Stimulated activated CD4-positive, alpha-beta T cell treated with anti-CD3 and anti-CD28 coated beads, Interleukin-1b, Interleukin-23, amount 100 ng/mL, for 4 hours (primary cell): ENCODE data around the gene GTF2A1.

Source experiments
- DNase-seq, 2 donors: peaks; one replicate each; pipeline ENCODE4 v3.0.0-alpha.2; 2020; ENCODE audit warnings: low read depth in 2 of 2

Gene GTF2A1

DNA sequence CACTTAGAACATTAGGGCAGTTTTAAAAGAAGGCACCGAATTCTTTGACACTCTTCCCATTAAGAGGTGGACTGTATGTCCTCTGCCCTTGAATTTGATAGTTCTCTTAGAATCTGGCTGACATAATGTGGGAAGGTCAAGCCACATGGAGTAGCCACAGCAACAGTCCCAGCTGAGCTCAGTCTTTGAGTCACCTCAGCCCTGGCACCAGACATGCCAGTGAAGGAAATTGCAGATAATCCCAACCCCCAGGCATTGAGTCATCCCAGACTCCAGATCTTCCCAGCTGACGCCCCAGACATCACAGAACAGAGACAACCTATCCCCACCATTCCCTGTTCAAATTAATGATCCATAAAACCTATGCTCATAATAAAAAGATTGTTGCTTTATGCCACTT, 83.4 kb downstream of the GTF2A1 start:
- no peak for DNase-seq

DNA sequence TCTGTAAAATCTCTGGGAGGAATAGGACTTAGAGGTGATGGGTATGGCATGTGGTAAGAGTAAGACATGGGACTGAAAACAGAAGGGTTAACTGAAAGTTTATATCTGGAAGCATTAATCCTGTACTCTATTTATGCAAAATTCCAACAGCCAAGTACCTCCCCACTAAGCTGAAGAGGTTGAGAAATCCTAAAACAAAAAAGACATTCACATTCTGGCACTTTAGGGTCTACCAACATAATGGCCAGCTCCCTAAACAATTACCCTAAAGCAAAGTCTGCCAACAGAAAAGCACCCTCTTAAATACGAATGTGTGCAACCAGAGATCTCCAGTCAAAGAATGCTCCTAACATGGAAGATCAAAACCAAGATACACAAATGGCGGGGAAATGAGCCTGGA, 87.4 kb downstream of the GTF2A1 start:
- no peak for DNase-seq

DNA sequence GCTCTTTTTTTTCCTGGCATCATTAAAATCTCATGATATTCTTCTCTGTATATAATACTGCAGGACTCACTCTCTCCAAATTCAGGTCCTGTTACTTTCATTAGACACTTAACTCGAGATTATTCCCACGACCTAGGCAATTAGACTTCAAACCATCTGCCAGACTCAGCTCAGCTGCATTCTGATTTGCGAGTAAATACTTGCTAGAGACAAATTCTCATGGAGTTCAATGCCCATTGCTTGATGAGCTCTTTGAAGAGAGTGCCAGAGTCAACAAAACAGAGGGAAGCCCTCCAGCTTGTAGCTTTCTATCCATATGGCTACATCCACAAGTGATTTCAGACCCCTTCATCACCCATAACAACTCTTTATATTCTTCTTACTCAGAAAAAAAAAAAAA, 88.3 kb downstream of the GTF2A1 start:
- no peak for DNase-seq

DNA sequence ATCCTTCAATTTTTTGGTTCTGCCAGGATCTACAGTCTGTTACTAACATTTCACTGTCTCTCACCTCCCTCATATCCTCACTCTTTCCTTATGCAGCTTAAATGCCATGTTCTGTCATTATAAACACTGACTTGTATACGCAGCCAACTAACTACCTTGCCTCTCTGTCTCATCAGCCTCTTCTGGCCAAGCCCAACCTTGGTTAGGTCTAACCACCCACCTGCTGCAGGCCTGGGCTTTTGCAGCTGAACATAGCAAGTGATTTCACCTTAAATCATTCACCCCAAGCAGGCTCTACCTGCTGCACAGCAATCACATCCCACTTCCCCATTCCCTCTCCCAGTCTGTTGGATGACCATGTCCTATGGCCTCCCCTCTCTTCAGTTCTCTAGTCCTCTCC, 91.5 kb downstream of the GTF2A1 start:
- no peak for DNase-seq

DNA sequence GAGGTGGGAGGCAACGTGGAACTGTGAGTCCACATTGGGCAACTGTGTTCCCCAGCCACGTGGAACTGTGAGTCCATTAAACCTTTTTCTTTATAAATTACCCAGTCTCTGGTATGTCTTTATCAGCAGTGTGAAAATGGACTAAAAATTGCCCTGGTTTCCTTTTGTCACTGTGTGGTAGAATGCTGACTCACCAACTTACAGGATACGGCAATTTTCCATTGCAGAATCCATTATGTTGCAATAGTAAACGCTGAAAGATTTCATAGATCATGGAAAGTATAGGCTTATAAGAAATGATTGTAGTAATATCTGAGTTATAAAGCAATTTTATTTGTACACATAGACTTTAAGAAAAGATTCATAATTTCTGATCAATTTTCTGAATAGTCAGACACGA, 93.0 kb downstream of the GTF2A1 start:
- DNase-seq = no peak

DNA sequence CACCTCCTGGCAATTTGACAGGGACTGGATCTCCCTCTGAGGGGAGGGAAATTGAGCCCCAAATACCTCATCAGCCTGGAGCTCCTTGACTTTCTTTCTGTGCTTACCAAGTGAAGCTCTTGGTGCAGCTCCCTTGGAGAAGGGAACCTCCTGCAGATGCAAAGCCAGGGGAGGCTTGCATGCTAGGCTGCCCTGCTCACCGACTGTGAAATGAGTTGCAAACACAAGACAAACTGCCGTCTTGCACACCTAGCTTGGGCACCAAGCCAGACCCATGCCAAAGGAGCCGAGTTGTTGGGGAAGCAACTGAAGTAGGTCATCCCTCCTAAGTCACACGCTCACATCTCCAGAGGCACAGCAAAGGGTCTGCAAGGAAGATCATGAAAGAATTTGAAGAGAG, 95.2 kb downstream of the GTF2A1 start:
- DNase-seq = no peak
